Gastrocnemius medialis (tissue), 4 donors: ENCODE measurements around the gene TEX13C. TPM values are rescaled to one million over a fixed set of nuclear protein-coding genes. Genes with fewer than 3 reads are reported as not detected.

Experiments
- ATAC-seq, 2 donors: fragments of 150-250 bp; one replicate each; pipeline ENCODE4 v1.9.1; 2016
- DNase-seq, 2 donors: peaks; one replicate each; pipeline ENCODE4 v3.0.0-alpha.2; 2019
- H3K27ac ChIP-seq, 4 donors: fragments of 200-600 bp; sonication (generic); 1 replicate in 1 of 4; 2 replicates in 3 of 4; pipeline ENCODE4 v1.5.1; 2016 to 2018; ENCODE audit warnings: mild to moderate bottlenecking in 2 of 4, moderate library complexity in 1 of 4
- H3K27me3 ChIP-seq, 3 donors: fragments of 200-600 bp; sonication (generic) in 2 of 3; 1 replicate in 1 of 3; 2 replicates in 2 of 3; pipeline versions ENCODE4 v1.5.1 to v1.6.0; 2016 to 2019; ENCODE audit warnings: mild to moderate bottlenecking in 1 of 3, moderate library complexity in 1 of 3
- H3K36me3 ChIP-seq, 2 donors: fragments of 200-600 bp; sonication (generic) in 1 of 2; one replicate each; pipeline ENCODE4 v1.5.1; 2017 to 2018
- H3K4me1 ChIP-seq, 2 donors: fragments of 200-600 bp; sonication (generic) in 1 of 2; one replicate each; pipeline ENCODE4 v1.5.1; 2016 to 2017; ENCODE audit warnings: mild to moderate bottlenecking in 2 of 2
- H3K4me3 ChIP-seq, 4 donors: fragments of 200-600 bp; sonication (generic) in 3 of 4; 1 replicate in 1 of 4; 2 replicates in 3 of 4; pipeline ENCODE4 v1.5.1; 2016 to 2019; ENCODE audit warnings: mild to moderate bottlenecking in 2 of 4
- H3K9me3 ChIP-seq, 3 donors: fragments of 200-600 bp; sonication (generic) in 2 of 3; 1 replicate in 1 of 3; 2 replicates in 2 of 3; pipeline ENCODE4 v1.5.1; 2016 to 2019
- CTCF ChIP-seq, 5 experiments: fragments of 450-650 bp in 3 of 5; fragments of 200-600 bp in 2 of 5; sonication (generic) in 2 of 5; IDR thresholded peaks in 4 of 5; conservative IDR thresholded peaks in 1 of 5; 1 replicate in 4 of 5; 2 replicates in 1 of 5; pipeline ENCODE4 v1.5.1; 2016 to 2019; ENCODE audit warnings: antibody characterized with exemption in 5 of 5, mild to moderate bottlenecking in 3 of 5, moderate library complexity in 3 of 5
- POLR2A ChIP-seq, 2 donors: fragments of 450-650 bp; IDR thresholded peaks; one replicate each; pipeline ENCODE4 v1.6.1; 2017; ENCODE audit warnings: antibody characterized with exemption in 2 of 2, mild to moderate bottlenecking in 2 of 2, moderate library complexity in 2 of 2
- in situ Hi-C, 4 donors: fragments of 200-750 bp; cut with MboI; loops; one replicate each; pipeline versions ENCODE4 v1.15.0 to v1.8.0; 2017; ENCODE audit warnings: low sequenced_read_pairs in 4 of 4
- intact Hi-C: fragments of 100-400 bp; cut with DNase I; formaldehyde crosslinking; loops from one replicate; pipeline ENCODE4 v1.15.1; 2023; ENCODE audit warnings: low total_unique reads
- total RNA-seq, 4 donors: library from RNA; depleted of rRNA; stranded (reverse); fragments of >200 nt; gene quantifications; one replicate each; pipeline versions ENCODE4 v1.1.0 to v1.2.3, GENCODE V29; 2016

The TEX13C gene
- not detected for total RNA-seq

- intact Hi-C loops (no loop called here), in situ Hi-C loops (no loop called here)
- no peaks in the 10 kb centered on the region for H3K9me3 ChIP-seq
- H3K27ac ChIP-seq = no peak within 1 kb of the TSS
- ATAC-seq (no peak), DNase-seq (no peak)
- TF ChIP-seq POLR2A (IDR thresholded peaks at IDR 0.05) (no peak), CTCF (IDR thresholded peaks at IDR 0.05 in 4 of 5, conservative IDR thresholded peaks at IDR 0.05 in 1 of 5) (no peak)
- H3K36me3 ChIP-seq = no peaks in the 10 kb centered on the region
- no peaks in the 10 kb centered on the region for H3K27me3 ChIP-seq
- no peaks in the 10 kb centered on the region for H3K4me1 ChIP-seq
- H3K4me3 ChIP-seq = no peak within 1 kb of the TSS
Measured at GRCh38 chrX:125319646-125320521, at the start of gene TEX13C. TSS of gene TEX13C (plus strand) at chrX:125319871. CDS start at chrX:125320120, 249 bp downstream.

DNA sequence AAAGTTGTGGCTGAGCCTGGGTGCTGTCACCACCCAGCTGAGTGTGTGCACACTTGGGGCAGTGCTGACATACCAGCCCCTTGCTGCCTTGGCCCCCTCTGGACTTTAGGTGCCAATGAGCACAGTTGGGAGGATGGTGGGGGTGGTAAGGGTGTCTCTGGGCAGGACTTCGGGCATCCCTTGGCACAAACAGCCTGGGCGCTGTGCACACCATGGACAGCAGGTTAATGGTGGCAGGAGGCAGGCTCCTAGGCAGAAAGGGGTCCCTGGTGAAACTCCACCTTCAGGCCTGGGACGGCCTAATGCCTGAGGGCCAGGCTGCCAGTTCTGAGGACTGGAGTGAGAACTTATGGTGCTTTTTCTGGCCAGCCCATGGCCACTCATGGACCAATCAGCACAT lies 32.4 kb upstream of the TEX13C start:
- no peaks in the 10 kb centered on the region for H3K9me3 ChIP-seq
- no peak for DNase-seq
- no peaks in the 10 kb centered on the region for H3K4me1 ChIP-seq
- in situ Hi-C loops = no loop called here
- no peak overlapping the region for H3K27ac ChIP-seq
- intact Hi-C loops = no loop called here
- H3K4me3 ChIP-seq = no peak overlapping the region
- no peak for ATAC-seq
- TF ChIP-seq POLR2A (IDR thresholded peaks at IDR 0.05) = no peak
- TF ChIP-seq CTCF (IDR thresholded peaks at IDR 0.05 in 4 of 5, conservative IDR thresholded peaks at IDR 0.05 in 1 of 5) = no peak
- no peaks in the 10 kb centered on the region for H3K36me3 ChIP-seq
- H3K27me3 ChIP-seq = no peaks in the 10 kb centered on the region

GRCh38 chrX:125288343-125288742 lies 31.3 kb upstream of the TEX13C start:
- Histone ChIP-seq H3K4me3 (no peak overlapping the region), H3K27ac (no peak overlapping the region), H3K9me3 (no peaks in the 10 kb centered on the region), H3K36me3 (no peaks in the 10 kb centered on the region), H3K27me3 (no peaks in the 10 kb centered on the region), H3K4me1 (no peaks in the 10 kb centered on the region)
- no peak for DNase-seq
- no peak for ATAC-seq
- in situ Hi-C loops (no loop called here), intact Hi-C loops (no loop called here)
- no peak for TF ChIP-seq POLR2A (IDR thresholded peaks at IDR 0.05)
- no peak for TF ChIP-seq CTCF (IDR thresholded peaks at IDR 0.05 in 4 of 5, conservative IDR thresholded peaks at IDR 0.05 in 1 of 5)

GRCh38 chrX:125289209-125289608 lies 30.5 kb upstream of the TEX13C start:
- ATAC-seq (no peak), DNase-seq (no peak)
- in situ Hi-C loops = no loop called here
- Histone ChIP-seq H3K9me3 (no peaks in the 10 kb centered on the region), H3K27me3 (no peaks in the 10 kb centered on the region), H3K4me1 (no peaks in the 10 kb centered on the region), H3K36me3 (no peaks in the 10 kb centered on the region), H3K4me3 (no peak overlapping the region), H3K27ac (no peak overlapping the region)
- TF ChIP-seq POLR2A (IDR thresholded peaks at IDR 0.05) (no peak), CTCF (IDR thresholded peaks at IDR 0.05 in 4 of 5, conservative IDR thresholded peaks at IDR 0.05 in 1 of 5) (no peak)
- intact Hi-C loops = no loop called here
